WTC11 (cell line): ENCODE data around the gene TMEM253. TPM values are rescaled to one million over a fixed set of nuclear protein-coding genes. Genes with fewer than 3 reads are reported as not detected.

Source experiments
- ATAC-seq: fragments of 200-7000 bp; cut with Tn5 transposase; 2 replicates; pipeline ENCODE4 v1.10.0; 2021; ENCODE audit warnings: mild to moderate bottlenecking, moderate library complexity
- CTCF ChIA-PET: fragments of 300-600 bp; sonication (Branson Sonifier 250); formaldehyde crosslinking; loops from one replicate; lab custom pipeline; 2021; ENCODE audit warnings: antibody characterized with exemption; lab: Charles Lee
- POLR2A ChIA-PET: fragments of 350-600 bp; sonication (Branson Sonifier 250); formaldehyde crosslinking; loops from one replicate; lab custom pipeline; 2021; ENCODE audit warnings: antibody characterized with exemption; lab: Charles Lee
- DNase-seq: peaks from one replicate; pipeline ENCODE4 v3.0.0; 2021; ENCODE audit warnings: low spot score
- H3K27ac Mint-ChIP-seq: 2 replicates; pipeline ENCODE4 v1.8.0; 2021; ENCODE audit warnings: mixed read lengths
- H3K27me3 Mint-ChIP-seq: 2 replicates; pipeline ENCODE4 v1.8.0; 2021; ENCODE audit warnings: low read depth, mild to moderate bottlenecking, moderate library complexity, mixed read lengths
- H3K36me3 Mint-ChIP-seq: 2 replicates; pipeline ENCODE4 v1.8.0; 2021; ENCODE audit warnings: mixed read lengths
- H3K4me1 Mint-ChIP-seq: 2 replicates; pipeline ENCODE4 v1.8.0; 2022; ENCODE audit warnings: mixed read lengths
- H3K4me3 Mint-ChIP-seq: 2 replicates; pipeline ENCODE4 v1.8.0; 2021; ENCODE audit warnings: mild to moderate bottlenecking, moderate library complexity, mixed read lengths
- H3K9me3 Mint-ChIP-seq: 2 replicates; pipeline ENCODE4 v1.8.0; 2021; ENCODE audit warnings: mixed read lengths
- ARID4B ChIP-seq: sonication (generic); formaldehyde crosslinking; IDR thresholded peaks from 2 replicates; pipeline ENCODE4 v1.8.0; 2023; ENCODE audit warnings: missing genetic modification reagents, mild to moderate bottlenecking, borderline replicate concordance
- ATF1 ChIP-seq: sonication (generic); formaldehyde crosslinking; IDR thresholded peaks from 2 replicates; pipeline ENCODE4 v1.8.1; 2023; ENCODE audit warnings: mild to moderate bottlenecking, moderate library complexity, missing genetic modification reagents
- ATF2 ChIP-seq: sonication (generic); formaldehyde crosslinking; IDR thresholded peaks from 2 replicates; pipeline ENCODE4 v1.8.1; 2022; ENCODE audit warnings: low read depth, missing genetic modification reagents, borderline replicate concordance
- ELF4 ChIP-seq: sonication (generic); formaldehyde crosslinking; IDR thresholded peaks from 2 replicates; pipeline ENCODE4 v1.8.1; 2022; ENCODE audit warnings: low read depth, mild to moderate bottlenecking, moderate library complexity, missing genetic modification reagents
- FOXP4 ChIP-seq: sonication (generic); formaldehyde crosslinking; IDR thresholded peaks from 2 replicates; pipeline ENCODE4 v1.8.0; 2022; ENCODE audit warnings: mild to moderate bottlenecking, missing genetic modification reagents
- HMGXB4 ChIP-seq: sonication (generic); formaldehyde crosslinking; IDR thresholded peaks from 2 replicates; pipeline ENCODE4 v1.8.1; 2023; ENCODE audit warnings: mild to moderate bottlenecking, moderate library complexity, missing genetic modification reagents
- IRF2 ChIP-seq: sonication (generic); formaldehyde crosslinking; IDR thresholded peaks from 2 replicates; pipeline ENCODE4 v1.8.0; 2022; ENCODE audit warnings: low read depth, missing genetic modification reagents, borderline replicate concordance
- JAZF1 ChIP-seq: fragments of 250-450 bp; sonication (Bioruptor Pico); IDR thresholded peaks from 2 replicates; pipeline ENCODE4 v1.9.0; 2021; ENCODE audit warnings: moderate library complexity, mild to moderate bottlenecking, inconsistent platforms
- MYBL2 ChIP-seq: sonication (generic); formaldehyde crosslinking; IDR thresholded peaks from 2 replicates; pipeline ENCODE4 v1.8.1; 2023; ENCODE audit warnings: mild to moderate bottlenecking, moderate library complexity, missing genetic modification reagents
- NR1H2 ChIP-seq: sonication (generic); formaldehyde crosslinking; IDR thresholded peaks from 2 replicates; pipeline ENCODE4 v1.9.0; 2021; ENCODE audit warnings: mild to moderate bottlenecking, moderate library complexity, missing genetic modification reagents
- SOX15 ChIP-seq: fragments of 250-450 bp; sonication (Bioruptor Pico); IDR thresholded peaks from 2 replicates; pipeline ENCODE4 v1.9.0; 2021; ENCODE audit warnings: mild to moderate bottlenecking
- ZNF121 ChIP-seq: sonication (generic); formaldehyde crosslinking; IDR thresholded peaks from 2 replicates; pipeline ENCODE4 v1.8.0; 2023; ENCODE audit warnings: missing genetic modification reagents
- ZNF138 ChIP-seq: sonication (generic); formaldehyde crosslinking; conservative IDR thresholded peaks from 2 replicates; pipeline ENCODE4 v1.8.1; 2022; ENCODE audit warnings: mild to moderate bottlenecking, moderate library complexity, missing genetic modification reagents
- ZNF416 ChIP-seq: fragments of 250-450 bp; sonication (Bioruptor Pico); IDR thresholded peaks from 2 replicates; pipeline ENCODE4 v1.9.0; 2021; ENCODE audit warnings: mild to moderate bottlenecking, inconsistent platforms
- ZNF423 ChIP-seq: fragments of 250-450 bp; sonication (Bioruptor Pico); IDR thresholded peaks from 2 replicates; pipeline ENCODE4 v2.1.2; 2022; ENCODE audit warnings: mild to moderate bottlenecking, moderate library complexity
- ZNF512 ChIP-seq: sonication (generic); formaldehyde crosslinking; IDR thresholded peaks from 2 replicates; pipeline ENCODE4 v1.8.1; 2022; ENCODE audit warnings: missing genetic modification reagents, borderline replicate concordance
- ZNF532 ChIP-seq: fragments of 250-450 bp; sonication (Bioruptor Pico); IDR thresholded peaks from 2 replicates; pipeline ENCODE4 v1.9.0; 2021; ENCODE audit warnings: mild to moderate bottlenecking, borderline replicate concordance
- total RNA-seq: library from RNA; stranded (reverse); gene quantifications from 3 replicates; pipeline ENCODE4 v1.2.3, GENCODE V29; 2021
- TF ChIP-seq, protein P1 (sequence below): sonication (generic); formaldehyde crosslinking; IDR thresholded peaks from 2 replicates; pipeline ENCODE4 v1.8.1; 2022; ENCODE audit warnings: mild to moderate bottlenecking, missing genetic modification reagents, moderate library complexity, borderline replicate concordance

Gene TMEM253
- total RNA-seq, 1 experiment from 2014 or later: 1.7 TPM

DNA sequence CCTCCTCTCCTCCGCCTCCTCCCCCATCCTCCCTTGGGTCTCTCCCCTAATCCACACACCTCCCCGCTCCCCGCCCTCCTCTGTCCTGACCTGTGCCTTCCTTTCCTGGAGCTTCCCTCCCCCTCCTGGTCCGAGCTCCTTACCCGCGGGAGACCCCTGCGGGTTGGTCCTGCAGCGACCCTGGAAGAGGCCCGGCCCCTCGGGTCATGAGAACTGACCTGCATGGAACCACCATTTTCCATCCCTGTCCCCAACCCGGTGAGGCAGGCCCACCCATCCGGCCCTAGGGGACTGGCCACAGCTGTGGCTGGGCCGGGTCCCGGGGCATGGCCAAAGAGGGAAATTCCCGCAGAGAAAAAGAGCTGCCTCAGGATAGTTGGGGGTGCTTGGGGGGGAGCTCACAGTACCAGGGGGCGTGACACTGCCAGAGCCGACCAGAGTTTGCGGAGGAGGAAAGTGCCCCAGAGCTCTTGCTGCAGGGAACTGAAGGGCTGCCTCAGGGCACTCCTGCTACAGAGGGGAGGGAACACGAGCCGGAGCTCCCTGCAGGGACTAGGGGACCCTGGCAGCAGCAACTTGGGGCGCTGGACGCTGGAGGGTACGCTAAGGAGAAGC is 30.1 kb upstream of the TMEM253 start:
- Mint-ChIP-seq H3K27ac (peak overlapping the region; percentile 80), H3K4me3 (peak overlapping the region; percentile 89), H3K36me3 (peaks cover 21% of the 10 kb centered on the region), H3K27me3 (peaks cover 4% of the 10 kb centered on the region; the same call in 1 of the 2 replicates), H3K9me3 (no peaks in the 10 kb centered on the region), H3K4me1 (peaks cover 33% of the 10 kb centered on the region)
- ChIA-PET POLR2A (interaction anchor here (0.5 to 3.0 kb wide), 17 partner anchors 11 to 728 kb away, joined by 3 to 74 read pairs (median 7); partner anchors contain the start of genes PARP2 and TMEM253), CTCF (interaction anchor here (0.5 to 4.6 kb wide), 25 partner anchors 9 to 649 kb away, joined by 3 to 165 read pairs (median 12); partner anchors contain the start of genes SLC39A2, TMEM253 and ZNF219)
- DNase-seq (peak; percentile 73), ATAC-seq (peak; percentile 34)
- TF ChIP-seq ZNF512 (CRISPR knock-in tag): no peak
- TF ChIP-seq ZNF121 (CRISPR knock-in tag): no peak
- peak; percentile 56; the same call in 1 of the 2 replicates for TF ChIP-seq ARID4B
- no peak for TF ChIP-seq ELF4 (CRISPR knock-in tag)
- no peak for TF ChIP-seq SOX15 (CRISPR knock-in tag)
- TF ChIP-seq, protein P1, sequence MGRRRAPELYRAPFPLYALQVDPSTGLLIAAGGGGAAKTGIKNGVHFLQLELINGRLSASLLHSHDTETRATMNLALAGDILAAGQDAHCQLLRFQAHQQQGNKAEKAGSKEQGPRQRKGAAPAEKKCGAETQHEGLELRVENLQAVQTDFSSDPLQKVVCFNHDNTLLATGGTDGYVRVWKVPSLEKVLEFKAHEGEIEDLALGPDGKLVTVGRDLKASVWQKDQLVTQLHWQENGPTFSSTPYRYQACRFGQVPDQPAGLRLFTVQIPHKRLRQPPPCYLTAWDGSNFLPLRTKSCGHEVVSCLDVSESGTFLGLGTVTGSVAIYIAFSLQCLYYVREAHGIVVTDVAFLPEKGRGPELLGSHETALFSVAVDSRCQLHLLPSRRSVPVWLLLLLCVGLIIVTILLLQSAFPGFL (CRISPR knock-in tag): 0 out of 2 replicates have a peak, but pooled peaks have one; percentile 32
- TF ChIP-seq NR1H2: no peak
- peak; percentile 43; the same call in 1 of the 2 replicates for TF ChIP-seq MYBL2 (CRISPR knock-in tag)
- TF ChIP-seq ATF2 (CRISPR knock-in tag): no peak
- peak; percentile 5; the same call in 1 of the 2 replicates for TF ChIP-seq FOXP4 (CRISPR knock-in tag)
- TF ChIP-seq HMGXB4 (CRISPR knock-in tag): peak; percentile 14; the same call in 1 of the 2 replicates
- TF ChIP-seq ZNF416 (CRISPR knock-in tag): no peak
- TF ChIP-seq IRF2 (CRISPR knock-in tag): no peak
- TF ChIP-seq ZNF423 (CRISPR knock-in tag): peak; percentile 40; the same call in 1 of the 2 replicates
- TF ChIP-seq ATF1 (CRISPR knock-in tag): no peak
- no peak for TF ChIP-seq ZNF138
- no peak for TF ChIP-seq JAZF1 (CRISPR knock-in tag)
- TF ChIP-seq ZNF532 (CRISPR knock-in tag): no peak
